Right hindlimb (tissue), 1 donor: ENCODE data around the gene GPNMB.

Experiments used
- DNase-seq: peaks from one replicate; pipeline ENCODE4 v3.0.0-alpha.2; 2018

The GPNMB gene

DNA sequence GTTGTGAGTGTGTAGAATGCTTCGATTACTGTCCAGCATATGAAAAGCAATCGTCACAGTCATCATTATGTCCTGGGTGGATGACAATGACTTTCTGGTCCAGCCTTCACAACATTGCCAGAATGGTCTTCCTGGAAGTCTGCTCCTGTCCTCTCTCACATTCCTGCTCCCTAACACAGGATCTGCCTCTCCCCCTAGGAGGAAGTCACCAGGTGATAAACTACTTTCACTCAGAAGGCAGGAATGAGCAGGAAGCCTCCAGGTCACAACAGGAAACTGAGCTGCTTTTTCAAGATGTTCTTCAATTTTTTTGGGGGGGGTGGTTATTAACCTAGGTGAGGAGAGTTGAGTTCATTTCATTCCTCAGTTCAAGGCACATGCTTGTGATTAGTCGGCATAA, 13.6 kb upstream of the GPNMB start:
- no peak for DNase-seq

DNA sequence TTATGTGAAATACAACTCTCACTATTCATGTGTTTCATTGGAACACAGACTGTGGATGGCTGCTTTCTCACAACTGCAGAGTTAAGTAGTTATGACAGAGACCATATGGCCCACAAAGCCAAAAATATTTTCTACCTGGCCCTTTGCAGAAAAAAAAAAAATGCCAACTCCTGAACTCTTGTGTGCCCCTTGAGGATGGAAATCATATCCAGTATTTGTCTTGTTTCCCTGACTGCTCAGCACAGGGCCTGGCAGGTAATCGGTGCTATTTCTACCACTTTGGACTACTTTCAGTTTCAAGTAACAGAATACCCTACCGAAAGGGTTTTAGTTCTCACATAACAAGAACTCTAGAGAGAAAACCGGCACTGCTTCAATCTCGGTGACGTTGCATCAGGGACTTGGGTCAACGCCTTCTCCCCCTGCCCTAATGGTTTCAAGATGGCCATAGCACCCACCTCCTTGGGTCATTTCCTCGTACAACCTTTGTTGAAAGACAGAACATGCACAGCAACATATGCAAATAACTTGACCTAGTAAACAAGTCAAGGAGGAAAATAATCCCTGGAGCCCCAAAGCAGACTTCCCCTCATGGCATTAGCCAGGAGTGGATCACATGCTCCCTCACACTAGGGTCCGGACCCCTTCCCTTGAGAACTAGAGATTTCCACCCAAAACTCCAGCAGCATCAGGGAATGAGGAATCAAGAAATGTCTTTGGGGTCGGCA, 11.8 kb upstream of the GPNMB start:
- no peak for DNase-seq

DNA sequence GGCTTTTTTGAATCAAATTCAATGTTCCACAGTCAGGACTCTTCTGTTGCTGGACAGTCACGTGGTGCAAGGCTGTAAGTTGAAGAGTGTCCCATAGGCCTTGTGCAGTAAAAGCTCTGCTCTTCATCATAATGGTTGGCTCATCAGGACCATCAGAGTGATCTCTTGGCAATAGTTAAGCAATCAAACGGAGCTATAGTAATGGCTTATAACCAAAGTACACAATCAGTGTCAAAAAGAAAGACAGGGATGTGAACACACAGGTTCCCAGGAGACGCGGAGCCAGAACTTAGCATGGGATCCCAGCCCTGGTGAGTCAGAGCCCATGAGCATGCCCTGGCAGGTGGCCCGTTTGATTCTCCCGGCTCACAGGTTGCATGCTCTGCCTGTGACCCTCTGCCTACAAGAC, 10.8 kb upstream of the GPNMB start:
- DNase-seq: no peak

DNA sequence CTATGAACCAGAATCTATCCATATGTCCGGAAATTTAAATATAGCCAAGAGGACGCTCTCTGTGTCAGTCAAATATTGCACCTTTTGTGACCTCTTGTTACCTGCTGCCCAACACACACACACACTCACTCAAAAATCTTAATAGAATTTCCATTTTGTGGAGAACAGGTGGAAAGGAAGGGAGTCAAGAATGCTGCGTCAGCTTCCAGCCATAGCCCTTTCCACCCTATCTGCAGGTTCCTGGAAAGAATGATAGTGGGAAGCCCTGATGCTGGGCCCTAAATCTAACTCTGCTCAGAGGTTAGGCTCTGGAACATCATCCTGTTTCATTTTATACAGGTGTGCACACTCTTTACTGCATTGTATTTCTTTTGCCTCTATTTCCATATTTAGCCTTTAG, 9.6 kb upstream of the GPNMB start:
- DNase-seq: no peak

DNA sequence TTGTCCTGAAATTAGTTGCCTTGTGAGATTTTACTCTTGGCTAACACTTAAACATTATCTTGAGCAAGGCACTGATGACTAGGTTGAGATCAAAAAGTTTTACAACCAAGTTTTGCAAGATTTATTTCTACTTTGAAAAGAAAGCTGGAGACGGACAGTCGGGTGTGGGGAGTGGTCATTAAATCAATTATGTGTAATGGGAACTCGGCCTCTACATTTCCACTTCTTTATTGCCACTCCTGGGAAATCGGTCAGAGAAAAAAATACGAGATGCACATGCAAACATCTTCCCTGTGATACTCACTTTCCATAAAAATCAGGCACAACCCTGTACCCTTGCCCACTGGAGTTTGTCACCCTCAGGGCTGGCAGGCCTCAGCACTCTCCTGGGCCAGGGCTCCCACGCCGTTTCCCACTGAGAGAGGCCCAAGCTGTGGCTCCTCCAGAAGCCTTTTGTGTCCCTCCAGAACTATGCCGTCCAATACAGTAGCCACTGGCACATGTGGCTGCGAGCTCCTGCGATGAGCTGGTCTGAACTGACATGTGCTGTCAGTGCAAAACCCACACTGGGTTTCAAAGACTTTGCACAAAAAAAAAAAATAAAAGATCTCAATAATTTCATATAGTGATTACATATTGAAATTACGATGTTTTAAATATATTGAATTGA, 7.5 kb upstream of the GPNMB start:
- DNase-seq: no peak

GRCh38 chr7:23239698-23240097, 6.9 kb upstream of the GPNMB start:
- DNase-seq: no peak

DNA sequence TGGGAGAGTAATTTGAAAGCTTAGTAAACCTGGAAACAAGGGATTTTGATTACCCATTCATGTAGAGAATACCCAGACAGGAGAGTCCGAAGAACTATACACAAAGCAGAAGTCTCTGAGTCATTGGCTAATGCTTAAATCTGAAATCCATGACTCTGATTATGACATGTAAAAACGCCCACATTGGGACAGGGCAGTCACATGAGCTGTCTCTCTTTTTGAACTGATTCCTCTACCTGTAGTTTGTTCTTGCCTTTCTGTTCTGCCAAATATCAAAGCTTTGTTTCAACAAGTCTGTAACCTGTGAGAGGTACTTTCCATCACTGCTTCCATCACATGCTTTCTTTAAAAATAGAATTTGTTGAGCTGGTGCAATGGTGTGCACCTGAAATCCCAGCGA, 4.3 kb upstream of the GPNMB start:
- DNase-seq: no peak

DNA sequence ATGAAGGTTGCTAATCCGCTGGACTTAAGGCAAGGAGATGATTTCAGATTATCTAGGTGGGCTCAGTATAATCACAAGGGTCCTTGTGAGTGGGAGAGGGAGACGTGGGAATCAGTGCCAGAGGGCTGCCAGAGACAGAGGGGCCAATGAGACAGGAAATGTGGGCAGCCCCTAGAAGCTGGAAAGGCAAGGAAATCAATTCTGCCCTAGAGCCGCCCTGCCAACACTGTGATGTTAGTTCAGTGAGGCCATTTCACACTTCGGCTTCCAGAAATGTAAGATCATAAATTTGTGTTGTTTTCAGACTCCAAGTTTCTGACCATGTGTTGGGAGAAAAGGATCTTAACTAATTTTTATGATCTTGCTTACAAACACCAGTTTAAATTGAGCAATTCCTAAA, 3.6 kb upstream of the GPNMB start:
- DNase-seq: peak; percentile 31

- DNase-seq: peak; percentile 51
Measured at GRCh38 chr7:23247046-23247602, 549 bp downstream of the GPNMB start.

DNA sequence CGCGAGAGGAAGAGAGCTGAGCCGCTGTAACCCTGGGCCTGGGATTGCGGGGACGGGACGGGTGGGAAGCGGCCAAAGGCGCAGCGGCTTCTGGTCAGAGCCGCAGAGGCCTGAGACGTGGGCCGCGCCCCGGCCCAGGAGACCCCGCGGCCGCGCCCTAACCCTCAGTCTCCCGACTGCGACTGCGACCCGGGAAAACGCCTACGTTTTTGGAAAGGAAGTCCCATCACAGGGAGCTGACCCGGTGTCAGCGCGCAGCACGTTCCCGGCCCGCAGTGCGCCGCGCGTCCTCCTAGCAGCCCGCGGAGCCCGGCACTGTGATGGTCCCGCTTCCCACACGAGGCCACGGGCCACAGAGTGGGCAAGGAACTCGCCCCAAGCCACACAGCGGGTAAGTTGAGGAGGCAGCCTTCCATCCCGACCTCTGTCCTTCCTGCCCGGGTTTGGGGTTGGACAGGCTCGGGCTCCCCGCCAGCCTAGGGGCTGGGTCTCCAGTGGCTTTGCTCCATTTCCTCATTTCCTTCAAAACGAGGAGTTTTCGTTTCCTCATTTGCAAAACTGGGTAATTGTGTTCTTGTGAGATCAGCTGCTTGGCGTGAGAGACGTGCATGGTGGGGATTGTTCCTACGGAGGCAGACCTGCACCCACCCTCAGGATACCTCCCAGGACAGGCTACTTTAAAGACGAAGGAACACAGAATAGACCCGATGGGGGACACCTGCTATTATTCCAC, 1.2 kb downstream of the GPNMB start:
- peak; percentile 56 for DNase-seq

DNA sequence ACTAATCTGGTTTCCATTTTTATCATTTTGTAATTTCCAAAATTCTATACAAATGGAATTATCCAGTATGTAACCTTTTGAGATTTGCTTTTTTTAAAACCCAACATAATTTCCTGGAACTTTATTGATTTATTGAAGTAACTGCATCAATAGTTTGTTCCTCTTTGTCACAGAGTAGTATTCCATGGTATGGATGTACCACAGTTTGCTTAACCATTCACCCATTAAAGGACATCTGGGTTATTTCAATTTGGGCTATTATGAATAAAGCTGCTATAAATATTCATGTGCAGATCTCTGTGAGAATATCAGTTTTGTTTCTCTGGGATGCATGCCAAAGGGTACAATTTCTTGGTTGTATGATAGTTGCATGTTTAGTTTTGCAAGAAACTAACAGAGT, 2.9 kb downstream of the GPNMB start:
- DNase-seq: no peak

DNA sequence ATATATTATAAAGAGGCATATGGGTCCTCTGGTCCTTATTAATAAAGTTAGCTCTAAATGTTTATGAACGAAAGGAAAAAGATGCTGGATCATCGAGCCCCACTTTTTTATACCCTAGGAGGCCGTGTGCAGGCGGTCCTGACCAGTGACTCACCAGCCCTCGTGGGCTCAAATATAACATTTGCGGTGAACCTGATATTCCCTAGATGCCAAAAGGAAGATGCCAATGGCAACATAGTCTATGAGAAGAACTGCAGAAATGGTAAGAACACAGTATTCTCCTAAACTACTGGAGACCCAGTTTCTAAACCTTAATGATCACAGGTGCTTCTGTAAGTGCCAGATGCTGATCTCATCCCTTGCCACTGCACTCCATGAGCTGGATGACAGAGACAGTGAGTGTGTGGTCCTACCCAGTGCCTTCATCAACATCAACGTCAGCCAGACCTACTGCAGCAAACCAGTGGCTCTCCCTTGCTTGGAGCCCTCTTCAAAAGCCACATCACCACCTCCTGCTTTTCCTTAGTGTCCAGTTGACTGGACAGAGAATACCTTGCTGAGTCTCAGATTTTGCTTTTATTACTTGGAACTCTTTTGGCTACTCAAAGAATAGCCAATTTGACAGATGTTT, 7.6 kb downstream of the GPNMB start:
- no peak for DNase-seq

- no peak for DNase-seq
Measured at GRCh38 chr7:23256731-23257130, 10.2 kb downstream of the GPNMB start.

- no peak for DNase-seq
Measured at GRCh38 chr7:23260371-23260770, 13.8 kb downstream of the GPNMB start.

DNA sequence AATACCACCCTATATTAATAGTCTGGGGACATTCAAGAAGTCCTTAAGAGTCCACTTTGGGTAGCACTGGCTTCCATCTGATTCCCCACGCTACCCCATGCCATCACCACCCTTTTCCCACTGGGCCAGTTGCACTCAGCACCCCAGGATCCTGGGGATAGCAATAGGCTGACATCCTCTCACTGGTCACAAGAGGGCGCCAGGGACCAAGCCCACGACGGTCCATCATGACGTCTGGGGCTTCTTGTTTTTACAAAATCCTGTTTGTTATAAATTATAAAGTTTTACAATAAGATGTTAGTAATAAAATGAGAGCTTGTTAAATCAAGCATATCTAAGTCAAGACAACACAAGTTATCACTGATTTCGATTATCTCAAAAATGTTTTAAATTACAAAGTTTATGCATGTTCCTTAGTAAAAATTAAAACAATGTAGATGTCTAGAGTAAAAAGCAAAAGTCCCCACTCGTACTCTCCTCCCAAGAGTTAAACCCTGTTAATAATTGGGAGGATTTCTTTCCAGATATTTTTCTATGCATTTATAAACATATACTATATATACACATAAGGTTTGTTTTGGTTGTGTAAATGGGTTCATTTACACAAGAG, 15.4 kb downstream of the GPNMB start:
- peak; percentile 56 for DNase-seq

DNA sequence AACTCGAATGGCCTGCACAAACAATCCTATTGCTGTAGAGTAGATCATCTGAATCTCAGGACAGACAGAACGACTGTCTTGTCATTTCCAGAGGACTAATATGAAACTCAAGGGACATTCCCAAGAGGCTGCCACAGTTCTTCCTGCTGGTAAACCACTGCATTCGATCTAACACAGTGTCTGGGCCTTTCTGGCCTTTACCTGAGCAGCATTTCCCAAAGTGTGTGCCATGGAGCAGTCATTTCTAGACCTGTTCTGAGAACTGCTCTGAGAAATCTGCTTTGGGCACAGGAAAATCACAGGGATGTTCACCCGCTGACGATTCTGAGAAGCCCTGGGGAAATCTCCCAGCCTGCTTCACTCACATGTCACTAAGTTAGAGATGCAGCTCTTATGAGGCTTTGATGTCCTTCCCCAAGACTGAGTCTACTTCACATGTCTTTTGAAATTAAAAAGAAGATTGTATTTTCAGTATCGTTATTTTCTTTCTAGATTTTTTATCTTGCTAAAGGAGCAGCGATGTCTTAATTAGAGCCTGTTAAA, 18.4 kb downstream of the GPNMB start:
- DNase-seq: no peak

DNA sequence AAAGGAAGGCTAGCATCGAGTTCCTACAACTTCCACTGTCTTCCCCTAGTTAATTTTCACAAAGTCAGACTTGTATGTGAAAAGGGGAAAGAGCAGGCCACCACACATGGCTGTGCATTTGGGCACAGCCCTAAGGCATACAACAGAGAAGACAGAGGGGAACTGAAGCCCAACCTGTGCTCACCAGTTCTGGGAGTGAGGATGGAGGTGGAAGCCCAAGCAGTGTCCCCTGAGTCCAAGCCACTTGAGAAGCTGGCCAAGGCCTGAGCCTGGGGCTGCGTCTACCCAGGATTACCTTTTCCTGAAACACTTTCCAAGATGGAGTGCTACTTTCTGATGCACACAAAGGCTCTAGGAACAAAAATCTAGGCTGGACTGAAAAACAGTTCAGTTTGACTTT, 20.3 kb downstream of the GPNMB start:
- DNase-seq: no peak

DNA sequence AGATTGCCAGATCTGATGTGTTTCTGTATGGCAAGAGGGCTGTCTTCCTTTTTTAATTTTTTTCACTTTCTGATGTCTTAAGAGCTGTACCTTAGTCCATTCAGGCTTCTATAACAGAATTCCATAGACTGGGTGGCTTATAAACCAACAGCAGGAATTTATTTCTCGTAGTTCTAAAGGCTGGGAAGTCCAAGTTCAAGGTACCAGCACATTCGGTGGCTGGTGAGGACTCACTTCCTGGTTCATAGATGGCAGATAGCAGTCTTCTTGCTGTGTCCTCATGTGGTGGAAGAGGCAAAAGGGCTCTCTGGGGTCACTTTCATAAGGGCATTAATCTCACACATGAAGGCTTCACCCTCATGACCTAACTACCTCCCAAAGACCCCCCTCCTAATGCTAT, 20.8 kb downstream of the GPNMB start:
- no peak for DNase-seq

DNA sequence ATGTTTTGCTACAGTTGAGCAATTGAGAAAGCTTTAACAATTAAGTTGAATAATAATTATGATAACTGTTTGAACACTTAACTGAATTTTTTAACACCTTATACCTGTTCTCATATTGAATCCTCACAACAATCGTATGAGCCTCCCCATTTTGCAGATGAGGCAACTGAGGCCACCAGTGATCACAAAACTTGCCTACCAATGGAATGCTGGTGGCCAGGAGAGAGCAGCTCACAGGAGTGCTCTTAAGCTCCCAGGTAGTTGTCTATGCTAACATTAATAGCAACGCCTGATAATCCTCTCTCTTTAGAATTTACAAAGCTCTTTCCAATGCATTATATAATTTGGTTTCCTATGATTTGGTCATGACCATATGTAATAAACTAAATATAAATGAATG, 21.6 kb downstream of the GPNMB start:
- DNase-seq: no peak

- no peak for DNase-seq
Measured at GRCh38 chr7:23268746-23269145, 22.2 kb downstream of the GPNMB start.

- DNase-seq: no peak
Measured at GRCh38 chr7:23272275-23272674, 25.7 kb downstream of the GPNMB start.

DNA sequence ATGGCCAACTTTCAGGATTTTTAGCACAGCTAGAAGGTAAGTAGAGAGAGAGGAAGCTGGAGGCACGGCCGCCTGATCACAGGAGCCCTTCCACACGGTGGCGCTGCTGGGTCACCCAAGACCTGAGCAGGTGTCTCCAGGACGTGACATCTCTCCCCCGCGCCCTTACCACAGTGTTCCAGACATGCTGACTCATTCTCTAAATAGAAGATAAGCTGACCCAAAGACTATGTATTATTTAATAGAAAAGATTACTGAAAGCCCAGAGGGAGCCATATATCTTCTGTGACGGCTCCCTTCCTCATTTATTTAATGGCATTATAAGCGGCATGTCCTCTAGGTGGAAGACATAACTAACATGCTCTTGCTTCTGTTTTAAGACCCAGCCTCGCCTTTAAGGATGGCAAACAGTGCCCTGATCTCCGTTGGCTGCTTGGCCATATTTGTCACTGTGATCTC, 26.6 kb downstream of the GPNMB start:
- peak; percentile 60 for DNase-seq
